Motor neuron (in vitro differentiated cells): ENCODE results near the gene OPRL1. TPM values are rescaled to one million over a fixed set of nuclear protein-coding genes. Genes with fewer than 3 reads are reported as not detected.

ENCODE experiments used
- ATAC-seq, 8 experiments: fragments of 200-7000 bp; cut with Tn5 transposase; replicated peaks in 6 of 8; 2 replicates each; pipeline ENCODE4 v1.8.0; 2021; ENCODE audit warnings: mild to moderate bottlenecking in 8 of 8, moderate library complexity in 8 of 8
- H3K27ac ChIP-seq, 2 donors: fragments of 250-450 bp; sonication (Bioruptor Pico); 2 replicates each; pipeline ENCODE4 v1.9.0; 2021; ENCODE audit warnings: antibody characterized with exemption in 2 of 2, mild to moderate bottlenecking in 2 of 2, moderate library complexity in 1 of 2
- H3K4me1 ChIP-seq, 2 donors: fragments of 250-450 bp; sonication (Bioruptor Pico); replicated peaks in 1 of 2; 2 replicates each; pipeline ENCODE4 v1.6.1; 2021; ENCODE audit warnings: antibody characterized with exemption in 2 of 2, mild to moderate bottlenecking in 2 of 2, moderate library complexity in 1 of 2
- H3K4me3 ChIP-seq, 5 donors: fragments of 250-450 bp; sonication (Bioruptor Pico); 2 replicates each; pipeline ENCODE4 v1.9.0; 2021; ENCODE audit warnings: antibody characterized with exemption in 5 of 5, mild to moderate bottlenecking in 5 of 5, moderate library complexity in 4 of 5
- WGBS, 10 experiments: fragments of 450-650 bp; shearing (Covaris generic); methylation state at CpG; one replicate each; pipeline ENCODE4 v1.0.0; 2022; 5-methylcytosine and 5-hydroxymethylcytosine counted together
- in situ Hi-C, 9 experiments: fragments of 400-800 bp; cut with MboI; loops; one replicate each; pipeline ENCODE4 v1.15.0; 2021; ENCODE audit warnings: low sequenced_read_pairs in 9 of 9, low pct_unique_long_range_greater_than_20kb in 2 of 9; ENCODE audit not compliant: unreplicated experiment in 9 of 9
- total RNA-seq, 8 experiments: library from RNA; unstranded; fragments of 300-600 nt; gene quantifications; 2 replicates each; pipeline versions ENCODE4 v1.2.3 to v1.2.4, GENCODE V29; 2022

OPRL1 gene
- total RNA-seq, 8 experiments from 2014 or later, result 0.15 to 3.1 (median 1.5) TPM

DNA sequence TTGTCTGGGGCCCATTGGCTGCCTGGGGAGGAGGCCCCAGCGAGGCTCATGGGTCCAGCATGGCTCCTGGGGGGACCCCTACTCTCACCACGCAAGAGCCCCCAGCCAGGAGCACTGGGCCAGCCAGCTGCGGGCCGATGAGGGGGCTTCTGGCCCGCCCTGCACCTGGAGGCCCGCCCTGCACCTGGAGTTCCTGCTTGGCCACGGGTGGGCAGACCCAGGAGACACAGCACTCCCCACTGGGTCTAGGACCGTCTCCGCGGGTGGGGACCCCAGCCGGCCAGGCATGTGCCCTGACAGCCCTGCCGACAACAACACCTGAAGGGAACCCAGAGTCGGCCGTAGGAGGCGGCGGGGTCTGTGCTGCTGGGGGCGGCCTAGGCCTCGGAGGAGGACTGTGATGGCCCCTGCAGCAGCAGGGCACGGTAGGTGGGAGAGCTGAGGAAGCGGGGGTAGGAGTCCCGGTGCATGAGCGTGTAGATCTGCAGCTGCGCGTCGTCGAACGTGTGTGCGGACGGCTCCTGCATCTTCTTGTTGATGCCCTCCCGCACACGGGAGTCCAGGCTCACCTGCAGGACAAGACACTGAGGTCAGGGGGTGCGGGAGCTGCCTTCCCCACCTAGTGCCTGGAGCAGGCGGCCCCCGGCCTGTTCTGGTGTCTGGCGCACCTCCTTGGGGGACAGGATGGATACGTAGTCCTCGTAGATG lies 6.3 kb upstream of the OPRL1 start:
- no peak for ATAC-seq
- H3K4me3 ChIP-seq, result no peak overlapping the region
- H3K27ac ChIP-seq, result no peak overlapping the region
- WGBS, 10 experiments, result 40 to 90% (median 84%) methylated on average over 1 to 16 of the region's 37 CpGs; no CpG with 5 or more reads in 4 of the 10 experiments
- in situ Hi-C loops, result no loop called here
- H3K4me1 ChIP-seq, result peaks cover 3 to 7% of the 10 kb centered on the region in 2 donors

DNA sequence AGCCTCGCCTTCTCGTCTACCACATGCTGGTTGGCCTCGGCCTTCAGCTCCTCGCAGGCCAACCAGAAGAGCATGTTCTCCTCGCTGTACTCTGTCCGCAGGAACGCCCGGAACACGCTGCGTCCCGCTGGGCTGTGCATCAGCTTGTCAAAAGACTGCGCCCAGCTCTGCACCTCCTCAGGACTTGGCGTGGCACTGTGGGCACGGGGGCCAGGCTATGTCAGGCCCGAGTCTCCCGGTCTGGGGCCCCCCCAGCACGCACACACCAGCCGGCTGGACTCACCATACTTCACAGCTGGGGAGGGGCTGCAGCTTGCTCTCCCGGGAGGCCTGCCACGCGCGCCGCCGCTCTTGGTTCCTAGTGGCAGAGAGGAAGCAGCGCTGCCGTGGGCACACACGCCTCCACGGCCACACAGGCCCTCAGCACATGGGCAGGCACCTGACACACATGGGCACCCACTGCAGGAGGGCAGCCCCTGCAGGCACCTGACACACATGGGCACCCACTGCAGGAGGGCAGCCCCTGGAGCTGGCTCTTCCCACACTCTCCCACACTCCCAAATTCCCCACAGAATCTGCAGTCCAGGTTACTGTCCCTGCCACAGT lies 5.6 kb upstream of the OPRL1 start:
- H3K27ac ChIP-seq, result no peak overlapping the region
- 93 to 95% (median 95%) methylated on average over 3 to 10 of the region's 28 CpGs; no CpG with 5 or more reads in 7 of the 10 experiments for WGBS, 10 experiments

DNA sequence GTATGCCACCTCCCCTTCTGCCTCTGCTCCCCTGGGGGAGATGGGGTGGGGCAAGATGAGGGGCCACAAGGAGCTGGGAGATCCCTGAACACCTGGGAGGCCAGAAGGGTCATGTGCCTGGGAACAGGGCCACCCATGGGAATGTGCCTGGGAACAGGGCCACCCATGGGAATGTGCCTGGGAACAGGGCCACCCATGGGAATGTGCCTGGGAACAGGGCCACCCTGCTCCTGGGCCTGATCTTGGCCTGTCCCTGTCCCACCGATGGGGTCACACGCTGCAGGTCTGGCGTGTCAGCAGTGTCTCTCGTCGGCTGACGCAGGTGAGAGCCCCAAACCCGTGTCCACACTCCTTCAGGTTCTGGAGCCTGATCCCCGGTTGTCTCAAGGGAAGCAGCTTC lies 4.9 kb upstream of the OPRL1 start:
- in situ Hi-C loops, result no loop called here
- Histone ChIP-seq H3K4me3 (no peak overlapping the region), H3K4me1 (peaks cover 10 to 11% of the 10 kb centered on the region in 2 donors), H3K27ac (no peak overlapping the region)
- 100% methylated on average over 1 to 2 of the region's 8 CpGs; no CpG with 5 or more reads in 7 of the 10 experiments for WGBS, 10 experiments
- ATAC-seq, result no peak

More for the DNA sequence above, 5.6 kb upstream of the OPRL1 start:
- no peak for ATAC-seq
- H3K4me3 ChIP-seq, result no peak overlapping the region
- peaks cover 10 to 13% of the 10 kb centered on the region in 2 donors for H3K4me1 ChIP-seq
- in situ Hi-C loops, result no loop called here

DNA sequence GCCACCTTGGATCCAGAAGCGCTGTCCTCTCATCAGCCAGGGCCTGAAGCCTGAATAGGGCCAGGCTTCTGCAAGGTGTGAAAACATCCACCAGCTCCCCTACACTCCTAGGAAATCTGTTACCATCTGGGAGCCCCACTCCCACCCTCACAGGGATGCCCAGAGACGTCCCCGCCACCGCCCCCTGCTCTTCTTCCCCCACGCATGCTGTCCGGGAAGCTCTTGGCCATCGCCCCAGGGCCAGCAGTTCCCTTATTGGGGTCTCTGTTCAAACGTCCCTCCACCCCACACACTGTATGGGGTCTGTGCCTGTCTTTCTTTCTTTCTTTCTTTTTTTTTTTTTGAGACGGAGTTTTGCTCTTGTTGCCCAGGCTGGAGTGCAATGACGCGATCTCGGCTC lies 4.3 kb upstream of the OPRL1 start:
- H3K4me3 ChIP-seq, result no peak overlapping the region
- in situ Hi-C loops, result no loop called here
- H3K4me1 ChIP-seq, result peaks cover 10 to 11% of the 10 kb centered on the region in 2 donors
- 100% methylated on average over 1 of the region's 12 CpGs; no CpG with 5 or more reads in 9 of the 10 experiments for WGBS, 10 experiments
- no peak for ATAC-seq
- H3K27ac ChIP-seq, result no peak overlapping the region

DNA sequence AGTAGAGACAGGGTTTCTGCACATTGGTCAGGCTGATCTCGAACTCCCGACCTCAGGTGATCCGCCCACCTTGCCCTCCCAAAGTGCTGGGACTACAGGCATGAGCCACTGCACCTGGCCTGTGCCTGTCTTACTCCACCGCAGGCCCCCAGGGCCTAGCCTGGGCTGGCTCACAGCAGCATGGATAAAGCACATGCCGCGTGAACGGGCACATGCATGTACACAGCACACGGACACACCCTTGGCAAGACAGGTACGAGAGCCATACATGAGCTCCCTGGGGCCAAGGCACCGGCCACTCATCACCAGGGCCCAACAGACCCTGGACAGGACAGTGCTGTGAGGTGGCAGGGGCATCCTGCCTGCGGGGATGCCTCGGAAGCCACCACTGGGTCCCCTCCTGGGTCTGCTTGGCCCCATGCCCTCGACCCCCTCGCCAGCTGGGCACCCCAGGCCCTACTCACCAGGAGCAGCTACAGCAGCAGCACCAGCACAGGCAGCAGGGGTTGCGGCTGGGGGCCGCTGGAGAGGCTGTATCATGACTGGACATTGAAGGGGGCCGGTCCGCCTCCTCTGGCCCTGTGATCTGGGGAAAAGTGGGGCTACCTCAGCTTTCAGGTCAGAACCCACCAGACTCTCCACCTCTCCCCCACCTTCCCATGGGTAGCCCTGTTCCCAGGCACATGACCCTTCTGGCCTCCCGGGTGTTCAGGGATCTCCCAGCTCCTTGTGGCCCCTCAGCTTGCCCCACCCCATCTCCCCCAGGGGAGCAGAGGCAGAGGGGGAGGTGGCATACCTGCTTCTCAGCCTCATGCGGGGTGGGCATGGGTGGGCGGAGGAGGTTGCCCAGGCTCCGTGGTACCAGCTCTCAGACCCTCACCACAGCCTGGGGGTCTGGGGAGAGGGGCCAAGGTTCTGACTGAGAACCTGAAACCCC lies 3.6 kb upstream of the OPRL1 start:
- in situ Hi-C loops, result no loop called here
- ATAC-seq, result no peak
- 92 to 100% methylated on average over 1 to 2 of the region's 22 CpGs; no CpG with 5 or more reads in 8 of the 10 experiments for WGBS, 10 experiments
- Histone ChIP-seq H3K4me3 (no peak overlapping the region), H3K27ac (no peak overlapping the region), H3K4me1 (peaks cover 10 to 11% of the 10 kb centered on the region in 2 donors)

DNA sequence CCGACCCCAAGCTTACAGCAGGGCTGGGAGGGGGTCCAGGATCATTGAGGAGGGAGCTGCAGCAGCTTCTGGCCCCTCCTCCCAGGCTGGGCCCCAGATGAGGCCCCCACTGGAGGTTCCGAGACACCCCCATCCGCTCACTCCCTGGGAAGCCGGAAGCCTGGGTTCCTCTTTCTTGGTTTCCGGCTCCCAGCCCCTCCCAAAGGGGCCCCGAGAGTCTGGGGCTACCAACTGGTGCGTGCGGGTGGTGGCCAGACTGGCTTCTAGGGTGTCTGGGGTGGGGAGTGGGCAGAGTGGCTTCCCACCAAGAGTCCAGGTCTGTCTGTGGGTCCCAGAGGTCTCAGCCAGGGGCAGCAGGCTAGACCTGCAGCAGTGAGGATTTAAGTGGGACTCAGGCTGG lies 2.8 kb upstream of the OPRL1 start:
- H3K27ac ChIP-seq, result no peak overlapping the region
- WGBS, 10 experiments, result no CpG with 5 or more reads among the region's 8 CpGs
- H3K4me3 ChIP-seq, result no peak overlapping the region
- in situ Hi-C loops, result no loop called here
- ATAC-seq, result no peak
- peaks cover 11 to 15% of the 10 kb centered on the region in 2 donors for H3K4me1 ChIP-seq

DNA sequence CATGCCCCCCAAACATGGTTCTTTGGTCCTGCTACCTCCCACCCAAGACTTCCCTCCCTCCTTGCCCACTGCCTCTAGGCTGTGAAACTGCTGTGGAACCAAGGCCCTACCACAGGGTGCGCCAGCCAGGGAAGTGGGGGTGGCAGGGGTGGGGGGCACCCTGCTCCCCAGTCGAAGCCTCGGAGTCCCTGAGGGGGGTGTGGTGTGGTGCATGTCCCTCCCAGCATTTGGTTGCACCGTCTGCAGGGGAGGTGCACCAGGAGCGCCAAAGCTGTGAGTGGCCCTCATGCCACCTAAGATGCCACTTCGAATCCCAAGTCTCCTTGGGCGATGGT lies 2.4 kb upstream of the OPRL1 start:
- Histone ChIP-seq H3K27ac (no peak overlapping the region), H3K4me1 (peaks cover 11 to 19% of the 10 kb centered on the region in 2 donors), H3K4me3 (no peak overlapping the region)
- no peak for ATAC-seq
- no CpG with 5 or more reads among the region's 7 CpGs for WGBS, 10 experiments
- in situ Hi-C loops, result no loop called here

DNA sequence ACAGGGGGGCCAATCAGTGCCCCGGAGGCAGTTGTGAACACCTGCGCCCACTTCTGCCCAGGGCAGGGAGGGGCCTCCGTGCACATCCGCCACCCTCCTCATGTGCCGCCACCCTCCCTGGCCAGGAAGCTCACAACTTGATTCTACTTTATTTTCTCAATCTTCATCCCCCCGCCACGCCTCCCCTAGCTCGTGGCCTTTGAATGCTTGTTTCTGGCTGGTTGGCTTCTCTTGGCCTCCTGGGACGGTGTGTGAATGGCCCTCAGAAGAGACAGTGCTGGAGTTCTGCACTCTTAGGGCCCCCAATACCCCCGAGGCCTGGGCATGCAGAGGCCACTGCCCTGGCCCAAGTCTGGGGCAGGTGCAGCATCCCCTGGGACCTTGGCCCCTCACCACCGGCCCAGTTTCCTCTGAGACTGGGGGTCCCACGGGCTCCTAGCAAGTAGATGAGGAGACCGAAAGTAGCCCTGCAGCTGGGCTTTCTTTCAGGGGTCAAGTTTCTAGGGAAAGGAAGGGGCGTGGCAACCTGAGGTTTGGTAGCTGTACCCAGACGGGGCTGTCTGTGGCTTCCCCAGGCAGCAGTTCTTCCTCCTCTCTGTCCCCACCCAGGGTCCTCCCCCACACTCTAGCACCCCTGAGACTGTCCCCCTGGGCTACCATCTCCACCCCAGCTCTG lies 1.9 kb upstream of the OPRL1 start:
- Histone ChIP-seq H3K4me3 (no peak overlapping the region), H3K4me1 (peaks cover 11 to 19% of the 10 kb centered on the region in 2 donors), H3K27ac (no peak overlapping the region)
- no peak for ATAC-seq
- in situ Hi-C loops, result no loop called here
- WGBS, 10 experiments, result 40 to 100% (median 73%) methylated on average over 1 to 3 of the region's 15 CpGs; no CpG with 5 or more reads in 6 of the 10 experiments

DNA sequence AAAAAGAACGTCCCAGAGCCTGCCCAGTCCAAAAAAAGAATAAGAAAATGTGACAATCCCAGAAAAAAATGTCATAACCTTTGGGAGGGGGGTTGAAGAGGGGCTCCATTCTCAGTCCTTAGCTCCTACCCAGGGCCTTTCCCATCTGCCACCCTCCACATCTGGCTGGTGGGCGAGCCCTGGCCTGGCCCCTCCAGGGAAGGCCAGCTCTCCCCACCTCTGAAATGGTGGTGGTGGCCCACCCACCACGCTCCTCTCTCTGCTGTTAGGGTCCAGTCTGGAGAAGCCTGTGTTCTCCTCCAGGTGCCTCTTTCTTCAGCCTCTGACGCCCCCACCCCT lies 979 bp upstream of the OPRL1 start:
- H3K4me1 ChIP-seq, result peaks cover 13 to 24% of the 10 kb centered on the region in 2 donors
- in situ Hi-C loops, result no loop called here
- no peak for ATAC-seq
- WGBS, 10 experiments, result 0 to 48% (median 25%) methylated on average over 1 to 2 of the region's 4 CpGs; no CpG with 5 or more reads in 6 of the 10 experiments
- peak overlapping the region in 1 of 2 donors; percentile 24 for H3K27ac ChIP-seq
- H3K4me3 ChIP-seq, result peak overlapping the region; percentile 31 to 40 (median 36)

DNA sequence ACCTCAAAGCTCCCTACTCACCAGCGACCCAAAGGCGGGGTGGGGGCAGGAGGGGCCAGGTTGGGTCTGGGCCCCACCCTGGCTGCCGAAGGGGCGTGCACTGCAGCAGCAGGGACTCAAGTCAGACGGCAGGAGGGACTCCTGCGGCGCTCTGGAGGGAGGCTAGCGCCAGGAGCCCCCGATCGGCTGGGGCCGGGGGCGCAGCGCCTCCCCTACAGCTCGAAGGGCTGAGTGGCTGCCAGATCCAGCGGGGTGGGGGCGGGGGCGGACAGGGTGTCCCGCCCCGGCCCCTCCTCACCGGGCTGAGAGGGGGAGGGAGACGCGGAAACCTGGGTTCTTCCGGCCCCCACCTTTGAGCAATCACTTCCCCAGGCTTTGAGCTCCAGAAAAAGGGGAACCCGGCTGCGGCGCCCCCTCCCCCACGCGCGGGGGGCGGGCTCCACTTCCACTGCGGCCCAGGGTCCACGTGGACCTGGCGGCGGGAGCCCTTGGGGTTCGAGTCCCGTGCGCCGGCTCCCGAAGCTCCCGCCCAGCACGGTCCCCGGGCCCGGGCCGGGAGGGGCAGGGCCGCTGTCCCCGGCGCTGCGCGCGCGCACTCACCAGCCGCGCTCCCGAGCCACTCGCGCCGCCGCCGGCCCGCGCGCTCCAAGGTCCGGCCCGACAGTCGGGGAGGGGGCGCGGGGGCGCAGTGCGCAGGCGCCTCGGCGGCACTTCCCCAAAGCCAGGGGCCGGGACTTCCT lies 439 bp upstream of the OPRL1 start, which contains the start of gene RGS19:
TSS of gene RGS19 (minus strand) at position 246 of the 740 bp plus-strand sequence. CDS start 2,632 bp downstream, outside the sequence.
- Histone ChIP-seq H3K27ac (peak within 1 kb of the TSS in 1 of 2 donors; percentile 24), H3K4me3 (peak within 1 kb of the TSS; percentile 31 to 40 (median 36)), H3K4me1 (peaks cover 17 to 29% of the 10 kb centered on the region in 2 donors)
- WGBS, 10 experiments, result 0% methylated on average over 1 of the region's 73 CpGs; no CpG with 5 or more reads in 9 of the 10 experiments
- in situ Hi-C loops, result no loop called here
- peak; percentile 52 to 72 (median 69) for ATAC-seq

DNA sequence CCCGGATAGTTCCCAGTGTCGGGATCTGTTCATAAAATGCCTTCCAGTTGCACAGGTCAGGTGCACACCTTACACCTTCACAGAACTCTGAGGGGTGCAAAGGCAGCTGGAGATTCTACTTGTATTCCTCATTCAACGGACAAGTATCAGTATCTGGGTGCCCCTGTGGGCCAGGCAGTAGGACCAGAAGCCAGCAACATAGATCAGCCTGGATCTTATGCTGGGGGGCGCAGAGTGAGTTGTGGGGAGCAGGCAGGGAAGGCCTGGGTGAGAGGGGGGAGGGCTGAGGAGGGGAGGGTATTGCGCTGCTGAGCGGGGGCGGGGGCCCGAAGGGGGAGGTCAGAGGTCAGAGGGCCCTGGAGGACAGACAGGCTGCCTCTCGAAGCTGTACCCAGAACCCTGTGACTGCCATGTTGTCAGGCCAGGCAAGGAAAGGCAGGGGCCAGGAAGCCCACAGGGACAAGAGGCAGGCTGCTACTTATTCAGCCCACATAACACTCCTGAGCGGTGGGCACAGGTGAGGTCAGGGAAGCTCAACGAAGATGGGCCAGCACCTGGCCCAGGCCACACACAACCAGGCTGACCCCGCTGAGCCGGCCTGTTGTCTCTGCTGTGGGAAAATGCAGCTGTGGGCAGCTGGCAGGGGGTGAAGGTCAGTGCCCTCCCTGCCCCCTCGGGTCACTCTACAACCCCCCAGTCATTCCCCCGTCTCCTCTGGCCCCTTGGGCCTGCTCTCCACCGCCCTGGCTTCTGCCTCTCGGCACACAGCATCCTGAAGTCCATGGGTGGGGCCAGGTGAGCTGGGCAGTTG lies 1.1 kb downstream of the OPRL1 start:
- 83 to 90% methylated on average over 2 to 3 of the region's 17 CpGs; no CpG with 5 or more reads in 8 of the 10 experiments for WGBS, 10 experiments
- no peak overlapping the region for H3K27ac ChIP-seq
- peak overlapping the region in 1 of 5 donors; percentile 36 for H3K4me3 ChIP-seq
- ATAC-seq, result no peak
- peaks cover 23 to 37% of the 10 kb centered on the region in 2 donors for H3K4me1 ChIP-seq
- in situ Hi-C loops, result no loop called here
